ENCODE measurements around the gene ARAP2.
A peak's percentile ranks its signal among the peaks of the same experiment; 100 is the strongest.

Gene ARAP2, protein sequence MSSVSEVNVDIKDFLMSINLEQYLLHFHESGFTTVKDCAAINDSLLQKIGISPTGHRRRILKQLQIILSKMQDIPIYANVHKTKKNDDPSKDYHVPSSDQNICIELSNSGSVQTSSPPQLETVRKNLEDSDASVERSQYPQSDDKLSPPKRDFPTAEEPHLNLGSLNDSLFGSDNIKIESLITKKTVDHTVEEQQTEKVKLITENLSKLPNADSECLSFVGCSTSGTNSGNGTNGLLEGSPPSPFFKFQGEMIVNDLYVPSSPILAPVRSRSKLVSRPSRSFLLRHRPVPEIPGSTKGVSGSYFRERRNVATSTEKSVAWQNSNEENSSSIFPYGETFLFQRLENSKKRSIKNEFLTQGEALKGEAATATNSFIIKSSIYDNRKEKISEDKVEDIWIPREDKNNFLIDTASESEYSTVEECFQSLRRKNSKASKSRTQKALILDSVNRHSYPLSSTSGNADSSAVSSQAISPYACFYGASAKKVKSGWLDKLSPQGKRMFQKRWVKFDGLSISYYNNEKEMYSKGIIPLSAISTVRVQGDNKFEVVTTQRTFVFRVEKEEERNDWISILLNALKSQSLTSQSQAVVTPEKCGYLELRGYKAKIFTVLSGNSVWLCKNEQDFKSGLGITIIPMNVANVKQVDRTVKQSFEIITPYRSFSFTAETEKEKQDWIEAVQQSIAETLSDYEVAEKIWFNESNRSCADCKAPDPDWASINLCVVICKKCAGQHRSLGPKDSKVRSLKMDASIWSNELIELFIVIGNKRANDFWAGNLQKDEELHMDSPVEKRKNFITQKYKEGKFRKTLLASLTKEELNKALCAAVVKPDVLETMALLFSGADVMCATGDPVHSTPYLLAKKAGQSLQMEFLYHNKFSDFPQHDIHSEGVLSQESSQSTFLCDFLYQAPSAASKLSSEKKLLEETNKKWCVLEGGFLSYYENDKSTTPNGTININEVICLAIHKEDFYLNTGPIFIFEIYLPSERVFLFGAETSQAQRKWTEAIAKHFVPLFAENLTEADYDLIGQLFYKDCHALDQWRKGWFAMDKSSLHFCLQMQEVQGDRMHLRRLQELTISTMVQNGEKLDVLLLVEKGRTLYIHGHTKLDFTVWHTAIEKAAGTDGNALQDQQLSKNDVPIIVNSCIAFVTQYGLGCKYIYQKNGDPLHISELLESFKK (N-terminal part only)

DNA sequence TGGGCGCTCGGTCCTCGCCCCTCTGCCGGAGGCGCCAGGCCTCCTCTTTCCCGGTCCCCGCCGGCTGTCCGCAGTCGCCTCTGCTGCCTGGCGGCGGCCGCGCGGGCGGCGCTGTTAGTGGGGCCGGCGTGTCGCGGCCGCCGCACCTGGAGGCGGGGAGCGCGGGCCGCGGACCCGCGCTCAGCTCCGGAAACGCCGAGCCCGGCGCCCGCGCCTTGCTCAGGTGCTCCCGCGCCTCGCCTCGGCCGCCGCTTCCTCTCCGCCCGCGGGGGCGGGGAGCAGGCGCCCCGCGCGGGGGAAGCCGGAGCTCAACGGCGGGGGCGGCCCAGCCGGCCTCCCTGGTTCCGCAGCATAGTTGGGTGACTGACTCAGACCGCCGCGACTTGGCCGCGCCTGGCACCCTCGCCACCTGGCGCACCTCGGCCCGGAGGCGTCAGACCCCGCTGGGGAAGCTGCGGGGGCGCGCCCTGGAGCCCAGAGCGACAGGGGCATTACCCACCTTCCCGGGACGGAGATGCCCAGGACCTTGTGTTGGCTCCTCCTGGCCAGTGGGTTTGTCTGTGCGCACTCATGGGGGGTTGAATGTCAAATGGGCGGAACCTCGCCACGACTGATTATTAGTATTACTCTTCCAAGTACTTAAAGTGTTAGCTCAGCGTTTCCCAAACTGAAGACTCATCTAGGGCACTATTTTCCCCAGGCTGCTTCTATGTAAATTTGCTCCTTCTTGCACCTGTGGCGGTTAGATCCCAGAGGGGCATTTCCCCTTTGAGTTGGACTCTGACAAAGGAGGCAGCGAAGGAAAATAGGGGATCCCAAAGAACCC is at the start of gene ARAP2:
Gene ARAP2, minus strand, starts transcription at position 258 of the 826 bp plus-strand sequence. CDS start 15,028 bp downstream, outside the sequence.
- DNase-seq (ENCODE audit: low read depth): peak; percentile 66

DNA sequence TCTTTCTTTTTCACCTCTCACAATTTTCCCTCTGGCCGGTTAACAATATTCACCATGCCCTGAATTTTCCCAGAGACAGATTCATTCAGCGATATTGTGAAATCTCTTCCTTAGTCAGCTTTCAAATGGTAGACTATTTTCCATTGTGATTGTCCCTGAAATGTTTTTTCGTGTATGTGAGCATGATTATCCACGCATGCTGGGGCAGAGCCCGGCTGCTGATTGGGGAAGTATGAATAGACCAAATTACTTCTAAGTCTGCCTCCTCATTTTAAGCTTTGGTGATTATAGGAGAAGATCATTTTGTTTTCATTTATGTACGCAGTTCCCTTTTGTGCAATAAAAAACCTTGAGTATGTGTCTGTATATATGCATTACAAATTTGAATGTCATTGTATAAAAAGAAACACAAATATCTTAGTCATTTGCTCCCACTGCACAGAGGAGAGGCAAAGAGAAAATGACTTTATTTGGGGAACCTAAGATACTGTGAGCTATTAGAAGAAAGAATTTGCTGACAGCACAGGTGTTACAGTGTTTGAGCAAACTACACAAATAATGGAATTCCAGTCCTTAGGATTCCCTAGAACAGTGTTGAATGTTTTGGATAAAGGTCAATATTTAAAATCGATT is 48.4 kb upstream of the ARAP2 start:
- no peak for DNase-seq (ENCODE audit: low read depth)

DNA sequence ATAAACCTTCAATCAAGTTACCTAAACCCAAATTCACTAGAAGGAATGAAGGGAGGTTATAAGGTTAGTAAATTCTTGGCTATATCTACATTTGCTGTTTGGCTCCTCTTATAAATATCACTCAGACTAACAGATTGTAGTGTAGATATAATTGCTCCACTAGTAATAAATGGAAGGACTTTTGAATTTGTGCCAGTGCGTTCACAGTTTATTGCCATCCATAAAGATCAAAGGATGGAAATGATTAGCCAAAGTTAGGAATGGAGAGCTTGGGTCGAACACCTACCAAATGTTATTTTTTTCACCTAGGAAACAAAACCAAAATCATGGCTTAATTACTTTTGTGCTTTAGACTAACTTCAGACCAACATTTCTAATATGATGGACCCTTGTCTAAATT is 46.3 kb upstream of the ARAP2 start:
- DNase-seq (ENCODE audit: low read depth): no peak

DNA sequence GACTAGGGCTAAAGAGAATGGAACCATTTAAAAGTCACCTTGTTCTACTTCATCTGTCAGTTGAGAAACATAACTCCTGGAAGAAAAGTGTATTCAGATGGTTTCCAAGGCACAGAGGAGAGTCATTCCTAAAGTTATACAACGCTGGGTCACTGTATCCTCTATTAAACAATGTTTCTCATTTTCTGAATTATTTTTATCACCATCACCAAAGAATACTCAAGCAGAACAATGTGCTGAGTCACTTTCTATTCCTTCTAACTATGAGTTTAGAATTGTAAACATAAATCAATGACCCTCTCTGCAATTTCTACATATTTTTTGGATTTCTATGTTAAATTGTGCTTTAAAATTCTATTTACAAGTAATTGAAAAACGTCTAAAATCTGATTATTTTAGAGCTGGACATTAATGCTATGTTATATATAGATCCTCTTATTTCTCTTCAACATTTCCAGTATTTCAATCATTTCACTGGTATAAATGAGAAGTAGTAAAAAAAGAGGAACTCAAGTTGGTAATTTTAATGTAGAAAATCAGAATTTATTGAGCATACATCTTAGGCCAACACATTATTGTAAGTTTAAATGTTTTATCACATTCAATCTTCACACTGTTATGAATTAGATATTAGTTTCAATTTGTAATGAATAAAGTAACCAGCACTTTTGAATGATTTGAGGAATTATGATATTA is 44.6 kb upstream of the ARAP2 start:
- DNase-seq (ENCODE audit: low read depth): no peak

DNA sequence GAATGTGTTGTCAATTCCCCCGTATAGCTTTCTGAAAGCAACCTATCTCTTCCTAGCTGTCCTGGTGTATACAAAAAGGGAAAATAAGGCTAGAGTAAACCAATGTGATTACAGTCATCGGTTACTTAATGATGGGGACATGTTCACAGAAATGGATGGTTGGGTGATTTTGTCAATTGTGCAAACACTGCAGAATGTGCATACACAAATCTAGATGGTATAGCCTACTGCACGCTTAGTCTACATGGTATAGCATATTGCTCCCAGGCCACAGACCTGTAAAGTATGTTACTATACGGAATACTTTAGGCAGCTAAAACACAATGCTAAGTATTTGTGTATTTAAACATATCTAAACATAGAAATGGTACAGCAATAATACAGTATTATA is 42.2 kb upstream of the ARAP2 start:
- no peak for DNase-seq (ENCODE audit: low read depth)

DNA sequence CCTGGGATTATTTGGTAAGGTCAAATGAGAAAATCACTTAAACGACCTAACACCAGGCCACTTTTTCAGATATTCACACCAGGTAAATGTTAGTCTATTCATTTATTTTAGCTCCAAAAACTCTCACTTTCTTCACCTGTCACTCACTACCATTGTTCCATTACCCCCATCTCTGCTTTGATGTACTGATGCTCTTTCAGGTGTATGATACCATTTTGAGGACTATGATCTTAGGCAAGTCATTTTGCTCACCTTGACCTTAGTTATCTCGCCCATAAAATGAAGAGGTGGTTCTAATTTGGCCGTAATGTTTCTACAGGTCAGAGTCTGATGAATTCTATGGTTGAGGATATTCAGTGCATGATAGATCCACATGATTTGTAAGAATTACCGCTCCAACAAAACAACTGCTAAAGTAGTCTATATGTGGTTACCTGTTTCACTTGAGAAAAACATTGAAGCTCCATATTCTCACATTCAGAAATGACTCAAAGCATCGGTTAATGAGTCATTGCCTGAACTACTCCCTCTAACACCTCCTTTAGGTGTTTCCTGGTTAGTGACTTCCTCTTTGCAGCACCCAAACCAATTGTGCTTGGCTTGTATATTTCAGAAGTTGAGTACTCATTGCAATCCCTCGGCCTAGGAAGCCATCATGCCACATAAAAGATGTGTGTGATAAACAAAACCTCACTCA is 41.6 kb upstream of the ARAP2 start:
- DNase-seq (ENCODE audit: low read depth): no peak

DNA sequence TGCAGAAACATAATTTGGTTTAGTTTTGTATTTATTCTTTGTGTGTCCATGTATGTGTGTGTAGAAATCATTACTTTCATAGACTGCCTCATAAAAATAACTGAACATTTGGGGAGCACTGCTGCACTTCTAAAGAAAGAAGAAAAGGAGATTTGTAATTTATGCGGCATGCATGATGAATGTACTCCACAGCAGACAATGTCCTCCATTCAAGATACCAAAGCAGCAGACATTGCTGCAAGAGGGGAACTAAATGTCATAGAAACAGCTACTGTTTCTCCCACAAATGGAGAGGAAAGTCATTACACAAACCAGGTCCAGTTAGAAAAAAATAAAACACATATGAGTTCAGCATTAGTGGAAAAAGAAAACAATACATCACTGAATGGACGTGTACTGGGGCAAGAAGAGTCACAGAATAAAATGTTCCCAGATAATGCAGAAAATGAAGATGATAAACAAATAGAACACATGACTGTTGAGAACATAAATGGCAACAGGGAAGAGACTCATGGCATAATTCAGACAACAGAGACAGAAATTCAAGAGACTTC is 39.7 kb upstream of the ARAP2 start:
- no peak for DNase-seq (ENCODE audit: low read depth)

DNA sequence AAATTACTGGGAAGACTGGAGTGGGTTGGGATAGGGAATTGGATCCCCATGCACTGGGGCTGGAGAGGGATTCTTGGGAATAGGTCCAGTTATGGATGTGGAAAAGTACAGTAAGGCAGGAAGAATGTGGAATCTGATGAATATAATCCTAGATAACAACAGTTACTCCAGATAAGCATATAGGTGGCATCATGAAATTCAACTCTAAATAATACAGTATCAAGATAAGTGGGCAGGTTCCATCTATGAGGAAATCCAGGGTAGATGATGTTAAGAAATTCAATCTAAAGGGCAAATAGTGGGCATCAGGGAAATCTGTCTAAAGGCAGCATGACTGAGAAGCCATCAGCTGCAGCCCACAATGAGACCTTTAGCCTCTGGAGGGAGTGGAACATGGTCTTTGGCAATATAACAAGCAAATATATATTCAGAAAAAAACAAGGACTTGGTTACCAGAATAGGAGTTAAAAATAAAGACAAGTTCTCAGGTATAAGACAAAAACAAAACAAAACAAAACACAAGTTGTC is 38.3 kb upstream of the ARAP2 start:
- DNase-seq (ENCODE audit: low read depth): no peak

DNA sequence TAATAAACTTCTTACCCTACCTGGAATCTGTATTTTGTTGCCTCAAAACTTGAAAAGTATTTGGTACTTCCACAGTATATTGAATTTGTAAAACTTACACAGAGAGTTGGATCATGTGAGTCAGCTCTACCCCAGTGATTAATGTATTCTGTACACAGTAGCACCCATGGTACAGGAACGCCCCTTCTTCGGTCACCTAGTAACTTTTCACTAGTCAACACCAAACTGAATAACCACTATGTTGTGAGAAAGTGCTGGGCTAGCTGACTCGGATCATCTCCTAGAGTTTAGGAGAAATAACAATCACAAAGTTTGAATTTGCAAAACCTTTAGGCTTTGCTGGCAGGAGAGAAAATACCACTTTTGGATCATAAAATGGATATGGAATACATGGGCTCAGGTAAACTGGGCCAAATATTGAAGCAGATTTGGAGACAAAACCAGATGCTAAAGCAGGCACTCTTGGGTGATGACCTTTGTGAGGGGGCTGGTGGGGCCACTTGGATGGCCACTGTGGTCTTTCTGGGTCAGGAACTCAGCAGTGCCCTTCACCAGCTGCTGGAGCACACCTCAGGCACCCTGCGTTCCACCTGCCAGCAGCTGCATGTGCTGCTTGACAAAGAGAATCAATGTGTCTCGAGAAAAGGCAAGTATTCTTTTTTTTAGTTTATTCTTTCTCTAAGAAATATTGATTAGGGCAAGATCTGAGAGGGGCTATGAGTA is 37.2 kb upstream of the ARAP2 start, which contains the start of gene DTHD1:
Gene DTHD1, plus strand, starts transcription at position 233 of the 723 bp plus-strand sequence. Its CDS starts 143 bp downstream, at position 376.
- no peak for DNase-seq (ENCODE audit: low read depth)

DNA sequence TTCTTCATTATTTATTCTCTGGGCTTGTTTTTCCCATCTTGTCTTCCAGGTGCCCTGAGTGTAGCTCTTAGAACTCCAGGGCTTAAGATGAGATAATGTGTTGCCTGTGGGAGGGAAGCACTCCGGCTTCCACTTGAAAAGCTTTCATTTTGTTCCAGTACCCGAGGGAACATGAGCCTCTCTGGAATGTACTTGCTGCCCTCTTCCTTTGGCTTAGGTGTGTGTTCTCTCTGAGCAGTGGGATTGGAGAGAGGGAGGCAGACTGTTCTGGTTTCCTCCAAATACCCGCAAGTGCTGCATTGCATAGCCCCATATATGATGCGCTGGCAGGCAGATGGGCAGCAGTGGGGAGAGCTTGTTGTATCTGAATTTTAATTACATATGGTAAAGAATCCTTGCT is 36.2 kb upstream of the ARAP2 start:
- no peak for DNase-seq (ENCODE audit: low read depth)

DNA sequence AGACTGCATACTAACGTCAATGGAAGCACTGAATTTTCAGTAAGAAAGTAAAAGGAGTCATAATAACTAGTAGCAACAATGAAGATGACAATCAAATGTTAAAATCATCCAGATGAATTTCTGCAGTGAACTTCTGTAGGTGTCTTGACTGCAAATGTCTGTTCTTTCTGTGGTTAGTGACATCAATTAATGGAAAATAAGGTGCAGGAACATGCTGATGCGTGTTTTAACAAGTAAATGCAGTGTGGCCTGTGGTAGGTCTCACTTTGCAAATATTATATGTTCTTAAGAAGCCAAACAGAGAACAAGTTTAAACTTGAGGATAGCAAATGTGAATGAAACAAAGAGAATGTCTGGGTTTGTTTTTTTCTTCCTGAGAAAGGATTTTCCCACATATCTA is 34.5 kb upstream of the ARAP2 start:
- no peak for DNase-seq (ENCODE audit: low read depth)

DNA sequence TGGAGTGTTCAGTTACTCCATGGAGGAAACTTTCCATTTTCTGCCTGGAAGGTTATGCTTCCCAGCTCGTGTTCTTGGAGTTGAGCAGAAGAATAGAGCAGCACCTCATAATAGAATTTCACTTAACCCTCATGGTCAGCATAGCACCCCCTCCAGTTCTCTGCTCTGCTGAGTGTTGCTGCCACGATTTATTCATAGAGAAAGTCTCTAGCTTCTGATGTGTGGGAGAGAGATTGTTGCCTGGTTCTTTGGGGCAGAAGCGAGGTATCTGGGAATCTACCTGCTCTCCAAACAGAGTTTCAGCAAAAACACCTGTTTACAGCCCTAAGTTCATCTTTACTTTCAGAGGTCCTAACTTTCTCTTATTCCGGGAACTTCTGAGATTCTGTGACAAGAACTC is 33.2 kb upstream of the ARAP2 start:
- no peak for DNase-seq (ENCODE audit: low read depth)

DNA sequence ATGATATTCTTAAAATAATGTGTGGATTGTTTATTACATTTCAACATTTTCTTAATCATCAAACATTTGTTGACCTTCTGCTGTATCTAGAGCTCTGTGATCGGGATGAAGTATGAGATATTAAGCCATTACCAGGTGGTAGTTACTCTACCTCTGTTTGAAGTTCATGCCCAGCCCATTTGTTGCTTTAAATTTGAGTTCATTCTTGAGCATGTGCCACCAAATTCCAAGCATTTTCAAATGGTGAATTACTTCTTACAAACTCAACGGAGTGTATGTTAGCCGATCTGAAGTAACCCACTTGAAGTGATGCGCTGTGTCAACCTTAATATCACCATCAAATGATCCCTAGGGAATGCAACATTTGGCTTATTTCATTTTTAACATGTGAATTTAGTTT is 29.8 kb upstream of the ARAP2 start:
- DNase-seq (ENCODE audit: low read depth): no peak

DNA sequence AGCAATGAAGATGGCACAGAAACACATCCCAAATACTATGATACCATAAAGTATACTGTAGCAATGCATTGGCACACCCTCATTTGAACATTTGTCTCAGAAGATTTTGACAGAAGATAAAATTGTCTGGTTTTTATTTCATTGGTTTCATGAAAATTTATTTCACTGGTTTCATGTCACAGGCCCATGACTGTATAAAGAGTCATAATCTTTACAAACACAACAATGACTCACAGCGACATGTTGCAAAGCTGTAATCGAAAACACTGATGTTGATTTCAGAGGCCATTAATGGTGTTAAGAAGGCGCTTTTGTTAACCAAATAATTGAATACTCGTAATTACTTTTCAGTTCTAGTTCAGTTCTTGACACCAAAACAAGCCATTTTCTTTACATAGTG is 29.0 kb upstream of the ARAP2 start:
- no peak for DNase-seq (ENCODE audit: low read depth)

DNA sequence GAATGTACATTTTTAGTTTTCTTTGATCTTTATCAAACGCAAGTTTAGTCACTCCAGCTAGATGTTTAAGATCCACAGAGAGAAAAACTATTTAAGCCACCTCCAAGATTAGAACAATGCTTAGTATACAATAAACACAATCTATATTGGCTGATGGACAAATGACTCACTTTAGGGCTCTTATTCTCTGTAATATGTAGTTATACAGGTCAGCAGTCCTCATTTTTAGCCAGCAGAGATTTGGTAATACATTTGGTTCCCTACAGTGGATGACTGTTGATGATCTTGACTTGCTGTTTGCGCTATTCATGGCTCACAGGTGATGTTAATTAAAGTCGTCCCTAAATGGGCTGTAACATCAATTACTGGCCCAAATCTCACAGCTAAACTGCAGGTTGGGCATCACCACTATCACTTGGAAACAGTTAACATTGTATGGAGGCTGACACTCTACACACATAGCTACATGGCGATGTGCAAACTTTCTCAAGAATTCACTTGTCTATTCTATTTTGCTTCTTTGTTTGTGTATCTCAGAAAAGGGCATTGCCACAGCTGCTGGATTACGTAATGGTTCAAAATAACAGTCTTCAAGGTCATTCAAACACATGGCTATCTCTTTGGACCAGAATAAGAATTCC is 25.3 kb upstream of the ARAP2 start:
- DNase-seq (ENCODE audit: low read depth): no peak

DNA sequence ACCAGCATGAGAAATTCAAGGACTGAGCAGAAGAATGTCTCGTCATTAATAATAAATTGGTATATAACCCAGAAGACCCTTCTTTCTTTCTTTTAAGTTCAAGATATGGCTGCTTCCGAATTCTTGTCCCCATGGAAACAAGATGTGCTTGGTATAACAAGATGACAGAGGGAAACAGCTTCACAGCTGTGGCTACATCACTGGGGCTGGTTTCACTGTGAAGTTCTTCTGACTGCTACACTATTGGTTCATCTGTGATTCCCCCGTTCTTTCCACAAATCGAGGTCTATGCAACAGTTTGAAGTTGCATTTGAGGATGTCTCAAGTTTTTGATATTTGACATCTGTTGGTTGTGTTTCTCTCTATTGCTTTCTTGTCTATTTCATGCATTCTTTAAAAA is 24.8 kb upstream of the ARAP2 start:
- DNase-seq (ENCODE audit: low read depth): peak; percentile 30

DNA sequence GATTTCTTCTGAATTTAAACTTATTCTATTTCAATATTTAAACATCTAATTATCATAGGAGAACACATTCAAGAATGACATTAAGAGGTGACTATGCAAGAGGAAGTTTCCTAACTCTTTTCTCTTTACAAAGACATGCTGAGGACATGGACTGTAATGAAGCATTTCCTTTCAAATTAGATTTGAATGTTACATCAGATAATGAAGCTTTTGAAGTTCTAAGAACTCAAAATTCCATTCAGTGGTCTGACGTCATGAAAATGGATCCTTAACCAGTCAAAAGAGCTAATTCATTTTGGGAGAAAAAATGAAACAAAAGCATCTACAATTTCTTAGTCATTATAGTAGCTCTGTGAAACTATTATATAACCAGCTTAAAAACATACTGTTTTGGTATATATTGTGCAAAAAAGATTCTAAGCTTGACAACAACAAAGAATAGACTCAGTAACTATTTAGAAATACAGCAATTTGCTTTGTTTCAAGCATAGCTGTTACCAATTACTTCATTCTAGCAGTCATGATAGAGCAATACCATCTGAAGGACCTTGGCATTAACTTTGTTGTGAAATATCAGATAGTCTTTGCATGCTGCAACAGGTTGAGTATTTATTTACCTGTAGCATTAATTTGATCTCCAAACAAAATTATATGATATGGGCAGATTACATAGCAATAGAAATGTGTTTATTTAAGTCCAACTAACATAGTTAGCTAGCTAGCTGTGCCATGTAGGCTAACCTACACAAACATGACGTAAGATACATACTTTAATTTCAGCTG is 23.4 kb upstream of the ARAP2 start:
- no peak for DNase-seq (ENCODE audit: low read depth)

Measured in stimulated activated CD8-positive, alpha-beta memory T cell treated with anti-CD3 and anti-CD28 coated beads, Interleukin-12 subunit alpha, Interleukin-12 subunit beta, amount 100 ng/mL, for 1 hour (primary cell).